GM12878 (cell line): Measurements from ENCODE around the gene SYK.

Experiments
- CTCF ChIP-seq, 3 experiments: IDR thresholded peaks in 2 of 3; conservative IDR thresholded peaks in 1 of 3; 2 replicates each; pipeline ENCODE4 v1.5.1; 2011; ENCODE audit warnings: low read depth in 3 of 3, low read length in 3 of 3, mild to moderate bottlenecking in 3 of 3, control low read depth in 2 of 3, moderate library complexity in 2 of 3, inconsistent platforms in 1 of 3, mixed read lengths in 1 of 3; ENCODE audit not compliant: control insufficient read depth in 2 of 3, insufficient read depth in 1 of 3; ENCODE audit errors: extremely low read depth in 1 of 3
- EP300 ChIP-seq, 2 experiments: fragments of 150-350 bp in 1 of 2; IDR thresholded peaks; 2 replicates each; pipeline ENCODE4 v1.6.1; 2011 to 2012; ENCODE audit warnings: low read depth in 2 of 2, low read length in 2 of 2, borderline replicate concordance in 1 of 2, improper control_type of control experiment in 1 of 2, inconsistent platforms in 1 of 2; ENCODE audit not compliant: control insufficient read depth in 1 of 2
- EZH2 ChIP-seq: IDR thresholded peaks from 2 replicates; pipeline ENCODE4 v1.6.1; 2012; ENCODE audit warnings: low read depth, mild to moderate bottlenecking, control low read depth, inconsistent platforms, low read length, borderline replicate concordance; ENCODE audit not compliant: control insufficient read depth
- HDGF ChIP-seq: fragments of 450-650 bp; IDR thresholded peaks from 2 replicates; pipeline ENCODE4 v1.6.1; 2016; ENCODE audit warnings: antibody characterized with exemption
- JUND ChIP-seq: IDR thresholded peaks from 2 replicates; pipeline ENCODE4 v1.6.1; 2012; ENCODE audit warnings: low read depth, mild to moderate bottlenecking, low read length, improper control_type of control experiment, moderate library complexity
- MAX ChIP-seq: IDR thresholded peaks from 2 replicates; pipeline ENCODE4 v1.6.1; 2012; ENCODE audit warnings: low read depth, low read length, improper control_type of control experiment
- NFIC ChIP-seq: IDR thresholded peaks from 2 replicates; pipeline ENCODE4 v1.6.1; 2012; ENCODE audit warnings: low read depth, mild to moderate bottlenecking, inconsistent platforms, low read length, moderate library complexity
- POLR2A ChIP-seq: IDR thresholded peaks from 2 replicates; pipeline ENCODE4 v1.6.1; 2011; ENCODE audit warnings: low read depth, mild to moderate bottlenecking, low read length
- ZSCAN29 ChIP-seq: fragments of 450-650 bp; IDR thresholded peaks from 2 replicates; pipeline ENCODE4 v1.6.1; 2017; ENCODE audit warnings: mild to moderate bottlenecking, moderate library complexity

GRCh38 chr9:90881648-90882047 lies 80.0 kb downstream of the SYK start:
- no peak for TF ChIP-seq CTCF (IDR thresholded peaks at IDR 0.05 in 2 of 3, conservative IDR thresholded peaks at IDR 0.05 in 1 of 3; ENCODE audit: control insufficient read depth in 2 of 3, extremely low read depth in 1 of 3, insufficient read depth in 1 of 3, low read depth in 3 of 3, low read length in 3 of 3)
- no peak for TF ChIP-seq EP300 (IDR thresholded peaks at IDR 0.05; ENCODE audit: borderline replicate concordance in 1 of 2, control insufficient read depth in 1 of 2, low read depth in 2 of 2, low read length in 2 of 2)
- no peak for TF ChIP-seq EZH2
- TF ChIP-seq JUND = no peak
- TF ChIP-seq POLR2A = no peak
- no peak for TF ChIP-seq ZSCAN29
- TF ChIP-seq MAX = no peak
- no peak for TF ChIP-seq NFIC
- no peak for TF ChIP-seq HDGF
